ENCODE data around the gene KRT28.
A peak's percentile ranks its signal among the peaks of the same experiment; 100 is the strongest.

Gene KRT28

DNA sequence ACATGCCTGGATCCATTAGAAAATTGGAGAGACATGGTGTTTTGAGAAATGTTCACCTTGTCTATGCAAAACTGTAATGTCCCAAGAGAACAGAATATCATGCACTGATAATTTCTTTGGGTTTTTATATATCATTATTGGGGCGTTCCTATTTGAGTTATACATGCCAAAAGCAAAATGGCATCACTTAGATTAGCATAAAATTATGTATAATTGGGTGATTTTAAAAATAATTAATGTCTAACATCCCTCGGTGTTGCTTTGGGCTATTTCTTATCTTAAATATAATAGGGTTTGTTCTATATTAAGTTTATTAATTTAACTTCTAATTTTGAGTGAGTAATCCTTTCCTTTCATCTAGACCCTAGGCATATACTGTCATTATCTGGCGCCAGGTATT is at the start of gene KRT28:
Gene KRT28 (minus strand): TSS at position 101 of the 400 bp plus-strand sequence. CDS start 66 bp downstream, at position 35.
- no peak for DNase-seq

DNA sequence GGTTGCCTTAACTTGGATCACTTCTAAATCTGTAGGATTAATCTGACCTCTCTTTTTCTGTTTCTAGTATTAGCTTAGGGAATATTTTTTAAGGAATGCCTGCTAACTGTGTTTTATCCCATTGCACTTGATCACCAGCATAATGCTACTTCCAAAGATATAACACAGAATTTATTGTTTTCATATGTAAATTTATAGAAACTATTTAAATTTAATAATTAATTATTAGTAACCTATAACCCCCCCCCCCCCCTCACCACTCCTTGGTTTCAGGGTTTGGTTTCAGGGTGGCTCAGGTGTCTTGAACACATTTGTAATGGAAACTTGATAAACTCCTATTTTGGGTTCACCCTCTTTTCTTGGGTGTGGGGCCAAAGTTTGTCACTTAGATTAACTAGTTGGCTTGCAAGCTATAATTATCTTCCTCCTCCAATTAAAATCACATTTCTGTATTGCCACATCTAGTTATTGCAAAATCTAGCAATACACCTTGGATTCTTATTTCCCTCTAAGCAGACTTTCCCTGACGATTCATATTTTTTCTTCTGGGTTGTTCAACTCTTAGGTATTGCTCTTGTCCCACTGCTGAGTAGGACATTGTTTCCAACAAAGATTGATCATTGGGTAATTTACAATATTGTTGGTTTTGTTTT is 49.0 kb upstream of the KRT28 start:
- no peak for DNase-seq

DNA sequence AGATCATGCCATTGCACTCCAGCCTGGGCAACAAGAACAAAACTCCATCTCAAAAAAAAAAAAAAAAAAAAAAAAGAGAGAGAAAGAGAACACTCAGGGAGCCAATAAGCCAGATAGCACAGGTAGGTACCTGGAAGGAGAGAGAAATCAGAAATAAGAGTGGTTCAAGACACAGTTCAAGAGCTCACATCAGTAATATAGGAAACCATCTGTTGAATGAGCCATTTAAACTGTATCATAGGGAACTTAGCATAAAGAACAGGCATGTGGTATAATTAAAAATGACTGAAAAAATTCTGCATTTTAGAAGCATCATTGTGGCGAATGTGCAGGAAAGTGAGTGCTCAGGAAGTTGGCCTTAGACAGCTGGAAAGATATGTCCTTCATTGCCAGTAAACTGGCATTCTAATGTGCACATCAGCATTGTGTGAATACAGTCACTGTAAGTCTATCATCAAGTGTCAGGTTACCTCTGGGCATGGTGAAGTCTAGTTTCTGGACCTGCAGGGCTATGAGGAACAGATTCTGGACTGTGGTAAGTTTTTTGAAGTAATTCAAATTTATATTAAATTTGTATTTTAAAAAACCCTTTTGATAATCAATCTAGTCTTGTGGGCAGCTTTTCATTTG is 46.9 kb upstream of the KRT28 start:
- no peak for DNase-seq

DNA sequence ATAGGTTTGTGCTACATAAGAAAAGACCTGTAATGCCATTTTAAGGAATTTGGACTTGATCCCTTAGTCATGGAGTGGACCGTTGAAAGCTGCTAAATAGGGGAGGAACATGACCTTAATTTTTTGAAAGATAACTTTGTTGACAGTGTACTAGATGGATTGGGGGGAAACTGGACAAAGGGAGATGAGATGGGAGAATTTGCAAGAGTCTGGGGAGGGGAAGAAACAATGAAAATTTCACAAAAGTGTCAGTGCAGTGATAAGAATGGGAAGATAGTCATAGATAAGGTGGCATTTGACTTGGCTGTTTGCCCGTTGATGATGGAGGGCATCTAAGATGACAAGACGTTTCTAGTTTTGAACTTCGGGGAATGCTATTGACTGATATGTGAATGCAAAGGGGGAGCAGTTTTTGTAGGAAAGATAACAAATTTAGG is 44.9 kb upstream of the KRT28 start:
- no peak for DNase-seq

DNA sequence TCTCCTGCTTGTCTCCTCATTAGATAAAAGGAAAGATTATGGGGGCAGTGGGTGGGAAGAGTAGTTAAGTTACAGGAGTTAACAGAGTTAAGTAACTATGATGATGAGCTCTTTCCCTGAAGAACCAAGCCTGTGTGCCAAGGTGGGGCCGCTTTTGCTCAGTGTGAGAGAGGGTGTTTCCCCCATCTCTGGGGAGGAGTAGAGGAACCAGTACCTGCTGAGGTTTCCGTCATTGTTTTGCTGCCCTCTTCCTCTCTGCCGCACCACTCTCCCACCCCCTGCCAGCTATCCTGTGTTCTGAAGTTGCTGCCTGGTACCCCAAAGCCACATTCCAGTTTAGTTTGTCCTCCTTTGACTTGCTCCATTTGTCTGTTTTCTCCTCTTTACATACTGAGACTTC is 43.5 kb upstream of the KRT28 start:
- no peak for DNase-seq

DNA sequence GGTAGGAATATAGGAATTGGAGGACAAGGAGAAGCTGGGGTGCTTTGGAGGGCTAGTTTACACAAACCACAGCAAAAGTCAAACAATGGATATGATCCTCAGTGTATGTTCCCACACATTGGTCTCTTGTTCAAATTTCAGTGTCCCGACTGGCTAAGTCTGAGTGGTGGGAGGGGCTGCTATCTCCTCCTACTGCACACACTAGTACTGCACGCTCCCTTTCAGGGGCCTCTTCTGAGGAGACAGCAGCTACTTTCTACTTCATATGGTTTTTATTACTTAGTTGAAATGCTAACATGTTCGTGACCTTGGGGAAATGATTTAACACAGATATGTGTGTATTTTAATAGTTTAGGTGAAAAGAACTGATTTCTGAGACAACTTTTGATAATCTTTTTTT is 41.5 kb upstream of the KRT28 start:
- no peak for DNase-seq

DNA sequence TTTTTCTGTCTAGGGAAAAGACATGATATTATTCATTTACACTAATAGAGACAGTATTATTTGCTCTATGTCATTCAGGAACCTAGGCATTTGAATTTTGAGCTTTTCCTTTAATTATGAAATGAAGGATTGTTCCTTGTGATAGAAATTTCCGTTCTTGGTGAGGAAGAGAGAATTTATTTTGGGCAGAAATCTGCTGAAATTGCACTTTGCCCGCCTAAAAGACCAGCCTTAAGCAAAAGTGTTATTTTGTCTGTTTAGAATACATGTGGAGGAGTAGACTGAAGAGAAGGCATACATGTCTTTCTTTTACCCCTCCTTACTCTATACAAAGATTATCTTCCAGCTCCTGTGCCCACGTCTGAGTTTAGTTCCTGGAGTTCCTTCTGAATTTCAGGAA is 39.4 kb upstream of the KRT28 start:
- DNase-seq: no peak

- DNase-seq: no peak
Observed at GRCh38 chr17:40836020-40836419, 36.3 kb upstream of the KRT28 start.

- DNase-seq: no peak
Observed at GRCh38 chr17:40833882-40834281, 34.1 kb upstream of the KRT28 start.

GRCh38 chr17:40832840-40833239 is 33.1 kb upstream of the KRT28 start:
- DNase-seq: no peak

DNA sequence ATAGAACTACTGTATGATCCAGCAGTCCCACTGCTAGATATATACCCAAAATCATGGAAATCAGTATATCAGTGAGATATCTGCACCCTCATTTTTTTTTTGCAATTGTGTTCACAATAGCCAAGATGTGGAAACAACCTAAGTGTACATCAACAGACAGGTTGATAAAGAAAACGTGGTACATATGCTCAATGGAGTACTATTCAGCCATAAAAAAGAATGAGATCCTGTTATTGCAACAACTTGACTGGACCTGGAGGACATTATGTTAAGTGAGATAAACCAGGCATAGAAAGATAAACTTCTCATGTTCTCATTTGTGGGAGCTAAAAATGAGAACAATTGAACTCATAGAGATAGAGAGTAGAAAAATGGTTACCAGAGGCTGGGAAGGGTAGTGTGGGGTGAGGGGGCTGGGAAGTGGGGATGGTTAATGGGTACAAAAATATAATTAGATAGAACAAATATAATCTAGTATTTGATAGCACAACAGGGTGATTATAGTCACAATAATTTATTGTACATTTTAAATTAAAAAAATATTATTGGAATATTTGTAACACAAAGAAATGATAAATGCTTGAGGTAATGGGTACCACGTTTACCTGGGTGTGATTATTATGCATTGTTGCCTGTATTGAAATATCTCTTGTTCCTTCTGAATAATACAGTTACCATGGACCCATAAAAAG is 30.5 kb upstream of the KRT28 start:
- DNase-seq: no peak

DNA sequence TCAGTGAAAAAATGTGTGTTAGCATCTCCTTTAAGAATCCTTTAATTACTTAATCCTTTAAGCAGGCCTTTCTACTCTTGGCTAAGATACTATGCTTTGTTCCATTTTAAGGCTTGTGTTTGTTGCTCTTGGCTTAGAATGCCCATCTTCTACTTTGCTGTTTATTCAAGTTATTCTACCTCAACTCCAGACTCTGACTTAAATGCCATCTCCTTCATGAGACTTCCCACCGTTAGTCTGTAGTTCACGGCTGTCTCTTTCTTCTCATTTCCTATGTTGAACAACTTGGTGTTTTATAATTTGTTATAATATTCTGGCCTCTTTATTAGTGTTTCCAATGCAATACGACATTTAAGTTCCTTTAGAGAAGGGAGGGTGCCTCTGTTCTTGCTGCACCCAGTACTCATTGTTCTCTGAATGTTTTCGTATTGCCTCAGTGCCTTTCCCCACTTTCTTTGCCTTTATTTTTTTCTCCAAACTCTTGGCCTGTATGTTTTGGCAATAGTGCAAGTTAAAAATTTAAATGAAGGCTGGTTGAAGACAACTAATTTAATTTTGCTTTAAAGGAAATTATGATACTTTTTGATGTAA is 28.8 kb upstream of the KRT28 start:
- DNase-seq: no peak

GRCh38 chr17:40827746-40828453 is 28.1 kb upstream of the KRT28 start:
- DNase-seq: no peak

GRCh38 chr17:40825599-40825998 is 25.8 kb upstream of the KRT28 start:
- DNase-seq: no peak

GRCh38 chr17:40824015-40824832 is 24.5 kb upstream of the KRT28 start:
- no peak for DNase-seq

- DNase-seq: no peak
Observed at GRCh38 chr17:40822132-40822812, 22.5 kb upstream of the KRT28 start, which contains the start of gene KRT10. Gene KRT10 (minus strand): TSS chr17:40822614. CDS start chr17:40822585, 29 bp downstream.

- no peak for DNase-seq
Observed at GRCh38 chr17:40821536-40821935, 21.8 kb upstream of the KRT28 start.

- DNase-seq: no peak
Observed at GRCh38 chr17:40820228-40820838, 20.6 kb upstream of the KRT28 start.

GRCh38 chr17:40819528-40820125 is 19.9 kb upstream of the KRT28 start:
- DNase-seq: peak; percentile 7

DNA sequence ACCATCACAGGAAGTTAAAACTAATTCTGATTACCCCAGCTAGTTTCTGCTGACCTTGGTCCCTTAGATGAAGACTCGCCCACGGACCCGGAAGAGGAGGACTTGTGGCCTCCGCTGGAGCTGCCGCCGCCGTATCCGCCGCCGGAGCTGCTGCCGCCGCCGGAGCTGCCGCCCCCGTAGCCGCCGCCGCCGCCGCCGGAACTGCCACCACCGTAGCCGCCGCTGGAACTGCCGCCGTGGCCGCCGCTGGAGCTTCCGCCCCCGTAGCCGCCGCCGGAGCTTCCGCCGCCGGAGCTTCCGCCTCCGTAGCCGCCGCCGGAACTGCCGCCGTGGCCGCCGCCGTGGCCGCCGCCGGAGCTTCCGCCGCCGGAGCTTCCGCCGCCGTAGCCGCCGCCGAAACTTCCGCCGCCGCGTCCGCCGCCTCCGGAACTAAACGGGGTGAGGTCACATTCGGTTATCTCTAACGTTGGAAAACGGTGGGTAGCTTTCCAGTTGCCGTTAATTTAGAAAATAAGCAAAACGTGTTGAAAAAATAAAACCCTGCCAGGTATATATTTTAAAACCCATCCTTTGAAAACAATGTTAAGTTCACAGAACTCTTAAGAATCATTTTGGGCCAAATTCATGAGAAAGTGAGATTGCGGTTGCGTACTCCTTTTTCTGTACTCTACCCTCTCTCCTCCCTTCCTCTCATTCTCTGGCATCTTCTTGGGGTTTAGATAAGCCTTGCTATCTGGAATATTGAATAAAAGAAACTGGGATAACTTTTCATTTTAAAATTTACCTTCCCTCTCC is 19.2 kb upstream of the KRT28 start:
- DNase-seq: peak; percentile 54

All from GF-D8 (cell line).